HUDEP-2 (cell line): Measurements from ENCODE around the gene CLCA1.

Source experiments
- DNase-seq, 76 experiments: peaks; one replicate each; lab custom pipeline; 2025; ENCODE audit not compliant: unreplicated experiment in 76 of 76; lab: John Stamatoyannopoulos, UW

CLCA1 gene

DNA sequence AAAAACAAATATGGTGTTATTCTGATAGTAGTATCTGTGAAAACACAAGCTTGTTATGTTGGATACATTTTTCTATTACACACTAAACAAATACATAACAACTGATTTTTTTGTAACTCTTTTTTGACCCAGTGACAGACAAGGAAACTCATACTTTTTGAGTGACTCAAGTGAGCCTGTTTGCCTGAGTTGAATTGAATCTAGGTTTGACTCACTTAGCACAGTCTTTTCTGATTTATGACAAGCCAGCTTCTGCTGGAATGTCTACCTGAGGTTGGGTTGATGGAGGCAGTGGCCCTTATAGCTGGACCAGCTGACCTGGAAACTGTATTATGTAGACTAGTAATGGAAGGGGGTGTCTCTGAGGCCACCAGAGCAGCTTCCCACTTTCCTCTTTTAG, 73.9 kb downstream of the CLCA1 start:
- DNase-seq = no peak

DNA sequence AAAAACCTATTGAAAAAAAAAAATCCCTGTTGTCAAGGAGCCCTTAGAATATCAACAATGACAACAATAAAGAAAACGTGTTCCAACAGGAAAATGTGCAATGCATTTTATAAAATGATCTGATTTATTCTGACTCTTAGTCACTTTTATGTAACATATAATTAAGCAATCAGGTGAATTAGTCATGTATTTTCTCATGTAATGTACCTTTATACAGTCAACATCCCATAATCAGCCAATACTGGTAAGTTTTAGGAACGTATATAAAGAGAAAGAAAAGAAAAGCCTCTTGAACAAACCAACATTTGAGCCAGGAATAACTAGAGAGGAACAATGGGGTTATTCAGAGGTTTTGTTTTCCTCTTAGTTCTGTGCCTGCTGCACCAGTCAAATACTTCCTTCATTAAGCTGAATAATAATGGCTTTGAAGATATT, 78.1 kb downstream of the CLCA1 start, which contains the start of gene CLCA4:
CLCA4 (plus strand) TSS at position 292 of the 435 bp plus-strand sequence; CDS start at position 334, 42 bp downstream.
- no peak for DNase-seq

DNA sequence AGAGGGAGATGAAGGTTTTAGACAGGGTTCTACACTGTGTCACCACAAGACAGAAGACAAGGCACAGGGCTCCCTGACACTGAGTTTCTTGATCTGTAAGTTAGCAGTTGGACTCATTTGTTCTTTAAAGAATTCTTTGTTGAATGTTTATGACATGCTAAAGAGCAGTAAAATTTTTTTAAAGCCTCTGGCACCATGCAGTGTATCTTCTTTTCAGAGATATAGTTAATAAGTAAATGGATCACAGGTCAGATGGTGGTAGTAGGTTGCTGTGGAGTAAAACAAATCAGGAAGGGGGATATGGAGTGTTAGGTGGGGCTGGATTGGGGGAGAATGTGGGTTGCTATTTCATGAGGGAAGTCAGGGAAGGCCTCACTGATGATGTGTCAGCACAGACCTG, 80.1 kb downstream of the CLCA1 start:
- no peak for DNase-seq
